ENCODE results near the gene C11orf21. TPM values are rescaled to one million over a fixed set of nuclear protein-coding genes. Genes with fewer than 3 reads are reported as not detected.
A peak's percentile ranks its signal among the peaks of the same experiment; 100 is the strongest.
"Not testable (repeated sequence)": the region's sequence is repeated elsewhere in the genome, so short reads cannot be mapped to it uniquely, and the experiment has no call there.

Gene C11orf21
- total and polyA plus RNA-seq, 5 experiments from 2014 or later, result 13.6 to 115 (median 20.2) TPM

GRCh38 chr11:2332569-2332968, 30.9 kb upstream of the C11orf21 start:
- H3K27ac Mint-ChIP-seq, DNase-seq, ATAC-seq, H3K36me3 Mint-ChIP-seq, H3K4me1 Mint-ChIP-seq, POLR2A ChIA-PET, H3K4me3 Mint-ChIP-seq, H3K9me3 Mint-ChIP-seq: not testable (repeated sequence)
- peaks cover 13 to 56% (median 33%) of the 10 kb centered on the region in 5 donors for H3K27me3 Mint-ChIP-seq

- H3K27me3 Mint-ChIP-seq, result peaks cover 5 to 45% (median 24%) of the 10 kb centered on the region in 5 donors
- ATAC-seq, result no peak
Measured at GRCh38 chr11:2331404-2331803, 29.7 kb upstream of the C11orf21 start.

DNA sequence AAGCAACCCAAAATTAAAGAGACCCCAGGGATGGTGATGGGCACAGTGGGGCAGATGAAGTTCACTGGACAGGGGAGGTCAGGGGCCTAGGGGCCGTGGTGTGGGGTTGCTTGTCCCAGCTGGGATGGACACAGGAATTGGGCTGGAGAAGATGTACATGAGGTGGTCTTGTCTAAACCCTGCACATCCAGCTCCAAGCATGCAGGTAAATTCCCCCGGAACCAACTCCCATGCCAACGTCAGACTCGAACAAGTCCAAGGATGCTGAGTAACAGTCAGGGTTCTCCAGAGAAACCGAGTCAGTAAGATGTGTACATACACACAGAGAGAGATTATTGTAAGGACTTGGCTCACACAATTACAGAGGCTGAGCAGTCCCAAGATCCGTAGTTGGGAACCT, 29.0 kb upstream of the C11orf21 start:
- ATAC-seq, result no peak
- Mint-ChIP-seq H3K27me3 (peaks cover 5 to 37% (median 18%) of the 10 kb centered on the region in 5 donors), H3K36me3 (no peaks in the 10 kb centered on the region)

More at GRCh38 chr11:2331404-2331803, 29.7 kb upstream of the C11orf21 start:
- Mint-ChIP-seq H3K36me3 (no peaks in the 10 kb centered on the region), H3K27ac (no peak overlapping the region), H3K4me1 (peaks cover 0 to 2% (median 0%) of the 10 kb centered on the region in 4 donors), H3K4me3 (no peak overlapping the region), H3K9me3 (peaks cover 0 to 9% (median 3%) of the 10 kb centered on the region in 9 donors)
- no peak for DNase-seq
- POLR2A ChIA-PET, result interaction anchor here (0.7 to 2.8 kb wide), 3 partner anchors 11 to 280 kb away, joined by 3 to 8 read pairs (median 4); no protein-coding TSS in a partner anchor

DNA sequence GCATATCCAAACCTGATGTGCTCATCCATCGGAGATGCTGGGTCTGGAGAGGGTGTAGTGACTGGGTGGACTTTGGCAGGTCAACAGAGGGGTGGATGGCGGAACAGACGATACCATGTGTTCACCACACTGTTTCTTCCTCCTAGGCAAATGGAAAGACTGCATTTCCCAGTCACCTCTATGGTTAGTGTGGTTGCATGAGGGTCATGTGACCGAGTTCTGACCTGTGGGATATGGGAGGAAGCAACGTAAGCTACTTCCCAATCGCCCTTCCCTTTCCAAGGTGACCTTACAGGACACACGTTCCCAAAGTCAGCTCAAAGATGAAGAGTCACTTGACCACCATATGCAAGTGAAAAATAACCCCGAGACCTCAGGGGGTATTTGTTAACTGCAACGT, 27.8 kb upstream of the C11orf21 start:
- peaks cover 0 to 9% (median 2%) of the 10 kb centered on the region in 4 donors for H3K4me1 Mint-ChIP-seq
- POLR2A ChIA-PET, result interaction anchor here (1.6 to 2.8 kb wide), 2 partner anchors 9 to 23 kb away, joined by 4 to 8 read pairs; no protein-coding TSS in a partner anchor
- H3K27me3 Mint-ChIP-seq, result peaks cover 5 to 33% (median 17%) of the 10 kb centered on the region in 5 donors
- H3K27ac Mint-ChIP-seq, result peak overlapping the region in 2 of 10 donors; percentile 3 to 57
- DNase-seq (no peak), ATAC-seq (no peak)
- H3K36me3 Mint-ChIP-seq, result no peaks in the 10 kb centered on the region
- peaks cover 0 to 9% (median 3%) of the 10 kb centered on the region in 9 donors for H3K9me3 Mint-ChIP-seq
- H3K4me3 Mint-ChIP-seq, result no peak overlapping the region

More for the DNA sequence above, 29.0 kb upstream of the C11orf21 start:
- no peak overlapping the region for H3K27ac Mint-ChIP-seq
- H3K9me3 Mint-ChIP-seq, result peaks cover 0 to 9% (median 3%) of the 10 kb centered on the region in 9 donors
- H3K4me3 Mint-ChIP-seq, result no peak overlapping the region
- POLR2A ChIA-PET, result interaction anchor here (0.7 to 2.8 kb wide), 3 partner anchors 10 to 281 kb away, joined by 3 to 8 read pairs (median 4); no protein-coding TSS in a partner anchor
- DNase-seq, result no peak
- peaks cover 0 to 7% (median under 1%) of the 10 kb centered on the region in 4 donors for H3K4me1 Mint-ChIP-seq

DNA sequence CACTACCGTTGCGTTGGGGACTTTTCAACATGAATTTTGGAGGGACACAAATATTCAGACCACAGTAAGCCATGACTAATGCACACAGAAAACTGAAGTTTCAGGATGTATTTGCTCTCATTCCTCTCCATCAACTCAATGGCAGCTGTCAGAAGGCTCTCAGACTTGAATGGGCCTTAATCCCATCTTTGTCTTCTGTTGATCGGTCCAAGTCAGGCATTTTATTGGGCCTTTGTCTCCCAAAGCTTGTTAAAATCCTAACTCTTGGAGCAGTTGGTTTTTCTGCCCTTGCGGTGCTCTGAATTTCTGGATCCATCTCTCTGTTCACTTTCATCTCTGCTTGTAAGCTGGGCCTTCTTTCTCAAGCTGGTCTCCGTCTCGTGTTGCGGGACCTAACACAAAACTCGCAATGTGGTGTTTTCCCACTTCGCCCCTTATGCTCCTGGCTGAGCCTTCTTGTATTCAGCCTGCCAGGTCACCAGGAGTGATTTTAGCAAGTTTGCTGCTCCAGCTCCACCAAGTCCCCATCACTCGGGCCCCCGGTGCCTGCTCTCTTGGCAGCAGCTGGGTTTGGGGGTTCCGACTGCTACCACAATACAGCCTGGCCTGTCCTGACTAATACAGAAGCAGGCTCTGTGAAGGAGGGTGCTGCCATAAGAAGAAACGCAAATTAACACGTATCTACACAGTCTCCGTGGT, 27.1 kb upstream of the C11orf21 start:
- Mint-ChIP-seq H3K9me3 (peaks cover 0 to 9% (median 3%) of the 10 kb centered on the region in 9 donors), H3K4me1 (peaks cover 0 to 9% (median 2%) of the 10 kb centered on the region in 4 donors), H3K36me3 (no peaks in the 10 kb centered on the region), H3K4me3 (no peak overlapping the region), H3K27me3 (peaks cover 5 to 33% (median 17%) of the 10 kb centered on the region in 5 donors), H3K27ac (peak overlapping the region in 1 of 10 donors; percentile 57)
- ATAC-seq, result no peak
- no peak for DNase-seq
- POLR2A ChIA-PET, result interaction anchor here (1.6 to 2.8 kb wide), 2 partner anchors 8 to 22 kb away, joined by 4 to 8 read pairs; no protein-coding TSS in a partner anchor

DNA sequence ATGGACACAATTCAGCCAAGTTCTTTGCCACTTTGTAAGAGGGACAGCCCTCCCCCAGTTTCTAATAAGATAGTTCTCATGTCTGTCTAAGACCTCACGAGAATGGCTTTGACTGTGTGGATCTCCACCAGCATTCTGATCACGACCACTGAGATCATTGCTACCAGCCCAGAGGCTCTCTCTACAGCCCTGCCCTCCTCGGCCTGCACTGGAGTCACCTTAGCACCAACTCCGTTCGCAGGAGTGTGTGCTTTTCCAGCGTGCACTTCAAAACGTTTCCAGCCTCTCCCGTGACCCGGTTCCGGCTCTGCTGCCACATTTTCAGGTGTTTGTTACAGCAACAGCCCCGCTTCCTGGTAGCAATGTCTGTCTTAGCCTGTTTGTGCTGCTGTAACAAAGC, 26.3 kb upstream of the C11orf21 start:
- peaks cover 0 to 9% (median 3%) of the 10 kb centered on the region in 9 donors for H3K9me3 Mint-ChIP-seq

GRCh38 chr11:2327032-2327431, 25.3 kb upstream of the C11orf21 start:
- DNase-seq (no peak), ATAC-seq (no peak)
- Mint-ChIP-seq H3K4me3 (no peak overlapping the region), H3K9me3 (peaks cover 0 to 9% (median 3%) of the 10 kb centered on the region in 9 donors), H3K36me3 (no peaks in the 10 kb centered on the region), H3K4me1 (peaks cover 0 to 18% (median 4%) of the 10 kb centered on the region in 4 donors), H3K27me3 (peaks cover 5 to 33% (median 18%) of the 10 kb centered on the region in 5 donors), H3K27ac (no peak overlapping the region)
- POLR2A ChIA-PET, result no interaction called here

More for the DNA sequence above, 26.3 kb upstream of the C11orf21 start:
- H3K27me3 Mint-ChIP-seq, result peaks cover 5 to 33% (median 18%) of the 10 kb centered on the region in 5 donors
- POLR2A ChIA-PET, result no interaction called here
- no peak overlapping the region for H3K4me3 Mint-ChIP-seq
- DNase-seq (no peak), ATAC-seq (no peak)
- H3K4me1 Mint-ChIP-seq, result peaks cover 0 to 14% (median 3%) of the 10 kb centered on the region in 4 donors
- H3K36me3 Mint-ChIP-seq, result no peaks in the 10 kb centered on the region
- no peak overlapping the region for H3K27ac Mint-ChIP-seq

GRCh38 chr11:2325719-2326118, 24.0 kb upstream of the C11orf21 start:
- H3K27ac Mint-ChIP-seq, result peak overlapping the region in 2 of 10 donors; percentile 26 to 34
- POLR2A ChIA-PET, result interaction anchor here (0.8 to 1.1 kb wide), 2 partner anchors 14 to 74 kb away, joined by 3 to 4 read pairs; partner anchors contain the start of gene TSSC4

DNA sequence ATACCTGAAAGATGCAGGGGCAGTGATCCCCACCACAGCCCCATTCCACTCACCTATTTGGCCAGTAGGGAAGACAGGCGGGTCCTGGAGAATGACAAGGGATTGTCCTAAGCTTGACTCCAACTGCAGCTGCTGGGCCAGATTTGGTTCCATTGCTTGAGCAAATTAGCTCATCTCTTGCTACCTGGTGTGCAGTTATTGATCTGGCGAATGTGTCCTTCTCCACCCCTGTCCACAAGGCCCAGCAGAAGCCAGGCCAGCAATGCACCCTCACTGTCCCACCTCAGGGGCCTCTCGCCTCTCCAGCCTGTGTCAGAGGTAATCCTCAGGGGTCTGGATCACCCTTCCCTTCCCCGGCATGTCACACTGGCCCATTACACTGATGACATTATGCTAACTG, 23.4 kb upstream of the C11orf21 start:
- H3K9me3 Mint-ChIP-seq, result peaks cover 0 to 2% (median 0%) of the 10 kb centered on the region in 9 donors
- no peaks in the 10 kb centered on the region for H3K36me3 Mint-ChIP-seq
- peaks cover 0 to 35% (median 6%) of the 10 kb centered on the region in 4 donors for H3K4me1 Mint-ChIP-seq
- no peak overlapping the region for H3K27ac Mint-ChIP-seq
- ATAC-seq, result no peak
- DNase-seq, result no peak
- POLR2A ChIA-PET, result interaction anchor here (1.1 to 2.1 kb wide), 2 partner anchors 14 to 19 kb away, joined by 3 to 8 read pairs; no protein-coding TSS in a partner anchor
- H3K4me3 Mint-ChIP-seq, result no peak overlapping the region
- peaks cover 0 to 21% (median 8%) of the 10 kb centered on the region in 5 donors for H3K27me3 Mint-ChIP-seq

More at GRCh38 chr11:2325719-2326118, 24.0 kb upstream of the C11orf21 start:
- H3K4me3 Mint-ChIP-seq, result no peak overlapping the region
- ATAC-seq (no peak), DNase-seq (no peak)
- no peaks in the 10 kb centered on the region for H3K36me3 Mint-ChIP-seq
- peaks cover 0 to 26% (median 13%) of the 10 kb centered on the region in 5 donors for H3K27me3 Mint-ChIP-seq
- H3K9me3 Mint-ChIP-seq, result peaks cover 0 to 4% (median under 1%) of the 10 kb centered on the region in 9 donors
- peaks cover 0 to 29% (median 4%) of the 10 kb centered on the region in 4 donors for H3K4me1 Mint-ChIP-seq

DNA sequence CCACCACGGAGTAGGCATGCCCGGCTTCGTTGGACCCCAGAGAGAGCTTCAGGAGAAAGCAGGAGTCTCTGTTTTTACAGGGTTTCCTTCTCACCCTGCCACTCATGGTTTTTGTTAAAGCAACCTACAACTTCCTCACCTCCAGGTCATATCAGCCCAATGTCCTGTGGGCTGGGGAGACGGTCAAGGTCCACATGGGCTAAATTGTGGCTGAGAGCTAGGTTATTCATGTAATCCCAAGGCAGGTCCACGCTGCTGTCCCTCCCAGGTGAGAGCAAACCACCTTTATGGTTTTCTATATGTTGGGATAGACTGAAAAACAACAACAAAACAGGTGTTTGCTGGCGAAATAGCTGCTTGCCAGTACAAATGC, 19.6 kb upstream of the C11orf21 start:
- ATAC-seq (no peak), DNase-seq (no peak)
- Mint-ChIP-seq H3K36me3 (peaks cover 0 to 6% (median 0%) of the 10 kb centered on the region in 3 donors), H3K27ac (peak overlapping the region in 1 of 10 donors; percentile 29), H3K9me3 (peaks cover 0 to 2% (median 0%) of the 10 kb centered on the region in 9 donors), H3K4me3 (no peak overlapping the region), H3K27me3 (peaks cover 0 to 16% (median 0%) of the 10 kb centered on the region in 5 donors), H3K4me1 (peaks cover 19 to 62% (median 22%) of the 10 kb centered on the region in 4 donors)
- POLR2A ChIA-PET, result interaction anchor here (1.0 to 7.2 kb wide), 3 partner anchors 9 to 14 kb away, joined by 3 to 112 read pairs (median 8); no protein-coding TSS in a partner anchor

- H3K27me3 Mint-ChIP-seq, result peaks cover 0 to 14% (median 0%) of the 10 kb centered on the region in 5 donors
- no peak for ATAC-seq
- peaks cover 19 to 61% (median 21%) of the 10 kb centered on the region in 4 donors for H3K4me1 Mint-ChIP-seq
- H3K27ac Mint-ChIP-seq, result peak overlapping the region in 2 of 10 donors; percentile 18 to 62
- H3K9me3 Mint-ChIP-seq, result peaks cover 0 to 2% (median 0%) of the 10 kb centered on the region in 9 donors
- peak overlapping the region in 1 of 10 donors; percentile 42 for H3K4me3 Mint-ChIP-seq
- H3K36me3 Mint-ChIP-seq, result peaks cover 0 to 6% (median 0%) of the 10 kb centered on the region in 3 donors
- POLR2A ChIA-PET, result interaction anchor here (0.6 to 7.2 kb wide), 7 partner anchors 9 to 698 kb away, joined by 3 to 112 read pairs (median 4); no protein-coding TSS in a partner anchor
- no peak for DNase-seq
Measured at GRCh38 chr11:2320568-2321310, 19.0 kb upstream of the C11orf21 start.
